ENCODE data around the gene ZBTB20. TPM values are rescaled to one million over a fixed set of nuclear protein-coding genes. Genes with fewer than 3 reads are reported as not detected.

The ZBTB20 gene
- polyA plus RNA-seq, 3 donors, result 1.3 to 3.2 (median 2.0) TPM

GRCh38 chr3:114402838-114403237 is 744.2 kb downstream of the ZBTB20 start:
- no peaks in the 10 kb centered on the region for H3K9me3 Mint-ChIP-seq
- no peak overlapping the region for H3K27ac Mint-ChIP-seq
- WGBS (ENCODE audit: insufficient coverage), result 100% methylated on average over 1 of the region's 3 CpGs
- no peaks in the 10 kb centered on the region for H4K20me1 ChIP-seq (ENCODE audit: insufficient read depth, low read length)
- no peaks in the 10 kb centered on the region for H3K9me3 ChIP-seq (replicated peaks in 1 of 2; ENCODE audit: control insufficient read depth in 1 of 2, insufficient read depth in 1 of 2, low read length in 2 of 2)
- no peaks in the 10 kb centered on the region for H3K27me3 ChIP-seq (ENCODE audit: control insufficient read depth in 2 of 2, insufficient read depth in 2 of 2, low read length in 2 of 2)
- H3K36me3 ChIP-seq (replicated peaks in 1 of 2; ENCODE audit: control insufficient read depth in 1 of 2, insufficient read depth in 2 of 2, low read length in 2 of 2), result no peaks in the 10 kb centered on the region
- TF ChIP-seq, protein P1, sequence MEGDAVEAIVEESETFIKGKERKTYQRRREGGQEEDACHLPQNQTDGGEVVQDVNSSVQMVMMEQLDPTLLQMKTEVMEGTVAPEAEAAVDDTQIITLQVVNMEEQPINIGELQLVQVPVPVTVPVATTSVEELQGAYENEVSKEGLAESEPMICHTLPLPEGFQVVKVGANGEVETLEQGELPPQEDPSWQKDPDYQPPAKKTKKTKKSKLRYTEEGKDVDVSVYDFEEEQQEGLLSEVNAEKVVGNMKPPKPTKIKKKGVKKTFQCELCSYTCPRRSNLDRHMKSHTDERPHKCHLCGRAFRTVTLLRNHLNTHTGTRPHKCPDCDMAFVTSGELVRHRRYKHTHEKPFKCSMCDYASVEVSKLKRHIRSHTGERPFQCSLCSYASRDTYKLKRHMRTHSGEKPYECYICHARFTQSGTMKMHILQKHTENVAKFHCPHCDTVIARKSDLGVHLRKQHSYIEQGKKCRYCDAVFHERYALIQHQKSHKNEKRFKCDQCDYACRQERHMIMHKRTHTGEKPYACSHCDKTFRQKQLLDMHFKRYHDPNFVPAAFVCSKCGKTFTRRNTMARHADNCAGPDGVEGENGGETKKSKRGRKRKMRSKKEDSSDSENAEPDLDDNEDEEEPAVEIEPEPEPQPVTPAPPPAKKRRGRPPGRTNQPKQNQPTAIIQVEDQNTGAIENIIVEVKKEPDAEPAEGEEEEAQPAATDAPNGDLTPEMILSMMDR (IDR thresholded peaks at IDR 0.05), result no peak
- no peak overlapping the region for H2AFZ ChIP-seq (ENCODE audit: insufficient read depth, low read depth, low read length, poor library complexity, severe bottlenecking)
- no peak overlapping the region for H3K27ac ChIP-seq (ENCODE audit: low read depth in 1 of 2, low read length in 2 of 2)
- no peak overlapping the region for H3K9ac ChIP-seq (ENCODE audit: insufficient read depth, low read length, poor library complexity, severe bottlenecking)
- DNase-seq, result no peak
- no peaks in the 10 kb centered on the region for H3K4me1 ChIP-seq (ENCODE audit: control insufficient read depth in 1 of 2, insufficient read depth in 2 of 2, low read length in 2 of 2)
- no peak overlapping the region for H3K4me2 ChIP-seq (replicated peaks; ENCODE audit: extremely low read depth, low read length, poor library complexity, severe bottlenecking)
- H3K36me3 Mint-ChIP-seq, result no peaks in the 10 kb centered on the region
- no peaks in the 10 kb centered on the region for H3K27me3 Mint-ChIP-seq (ENCODE audit: low read depth in 3 of 3)
- H3K4me3 ChIP-seq (replicated peaks in 1 of 3; ENCODE audit: low read depth in 2 of 3, low read length in 3 of 3), result no peak overlapping the region
- H3K4me1 Mint-ChIP-seq, result no peaks in the 10 kb centered on the region
- intact Hi-C loops (cut with micrococcal nuclease), result no loop called here
- no peak overlapping the region for H3K4me3 Mint-ChIP-seq
- H3K79me2 ChIP-seq (ENCODE audit: insufficient read depth, low read length), result no peaks in the 10 kb centered on the region

GRCh38 chr3:114401346-114401745 is 745.7 kb downstream of the ZBTB20 start:
- Mint-ChIP-seq H3K4me3 (no peak overlapping the region), H3K27ac (no peak overlapping the region), H3K36me3 (no peaks in the 10 kb centered on the region), H3K9me3 (no peaks in the 10 kb centered on the region), H3K4me1 (no peaks in the 10 kb centered on the region), H3K27me3 (ENCODE audit: low read depth in 3 of 3) (no peaks in the 10 kb centered on the region)
- no peak overlapping the region for H3K4me2 ChIP-seq (replicated peaks; ENCODE audit: extremely low read depth, low read length, poor library complexity, severe bottlenecking)
- H3K9ac ChIP-seq (ENCODE audit: insufficient read depth, low read length, poor library complexity, severe bottlenecking), result no peak overlapping the region
- no peaks in the 10 kb centered on the region for H3K9me3 ChIP-seq (replicated peaks in 1 of 2; ENCODE audit: control insufficient read depth in 1 of 2, insufficient read depth in 1 of 2, low read length in 2 of 2)
- no peaks in the 10 kb centered on the region for H3K27me3 ChIP-seq (ENCODE audit: control insufficient read depth in 2 of 2, insufficient read depth in 2 of 2, low read length in 2 of 2)
- intact Hi-C loops (cut with micrococcal nuclease), result no loop called here
- no peaks in the 10 kb centered on the region for H3K36me3 ChIP-seq (replicated peaks in 1 of 2; ENCODE audit: control insufficient read depth in 1 of 2, insufficient read depth in 2 of 2, low read length in 2 of 2)
- H3K4me3 ChIP-seq (replicated peaks in 1 of 3; ENCODE audit: low read depth in 2 of 3, low read length in 3 of 3), result no peak overlapping the region
- DNase-seq, result no peak
- no peak overlapping the region for H2AFZ ChIP-seq (ENCODE audit: insufficient read depth, low read depth, low read length, poor library complexity, severe bottlenecking)
- no peaks in the 10 kb centered on the region for H4K20me1 ChIP-seq (ENCODE audit: insufficient read depth, low read length)
- H3K27ac ChIP-seq (ENCODE audit: low read depth in 1 of 2, low read length in 2 of 2), result no peak overlapping the region
- TF ChIP-seq, protein P1 (IDR thresholded peaks at IDR 0.05), result no peak
- WGBS (ENCODE audit: insufficient coverage), result 100% methylated on average over 1 of the region's 3 CpGs
- H3K79me2 ChIP-seq (ENCODE audit: insufficient read depth, low read length), result no peaks in the 10 kb centered on the region
- H3K4me1 ChIP-seq (ENCODE audit: control insufficient read depth in 1 of 2, insufficient read depth in 2 of 2, low read length in 2 of 2), result no peaks in the 10 kb centered on the region

Data from CD14-positive monocyte (primary cell).